H1 (cell line): ENCODE data around the gene NUP210L. TPM values are rescaled to one million over a fixed set of nuclear protein-coding genes. Genes with fewer than 3 reads are reported as not detected.

Experiments used
- CTCF ChIA-PET: fragments of 300-600 bp; sonication (Branson Sonifier 250); formaldehyde crosslinking; loops from one replicate; lab custom pipeline; 2021; ENCODE audit not compliant: partially characterized antibody; lab: Charles Lee
- POLR2A ChIA-PET: fragments of 300-600 bp; sonication (Branson Sonifier 250); formaldehyde crosslinking; loops from one replicate; lab custom pipeline; 2021; ENCODE audit warnings: inconsistent platforms; ENCODE audit not compliant: partially characterized antibody; lab: Charles Lee
- DNase-seq, 2 experiments: peaks; one replicate each; pipeline versions ENCODE4 v3.0.0 to v3.0.0-alpha.2; 2010 to 2022; ENCODE audit warnings: low spot score in 2 of 2, low read depth in 1 of 2, mixed read lengths in 1 of 2
- FAIRE-seq: peaks from 2 replicates; lab custom pipeline; 2011; peaks lifted over from hg19 to GRCh38; lab: Jason Lieb, UNC
- H2AFZ ChIP-seq: 2 replicates; pipeline ENCODE4 v1.8.1; 2012; ENCODE audit warnings: low read length, inconsistent platforms
- H2AK5ac ChIP-seq: 2 replicates; pipeline ENCODE4 v1.6.1; 2013; ENCODE audit warnings: low read depth, low read length
- H2BK120ac ChIP-seq: replicated peaks from 2 replicates; pipeline ENCODE3; 2013; ENCODE audit warnings: low read depth, low read length, inconsistent platforms
- H2BK12ac ChIP-seq: 2 replicates; pipeline ENCODE4 v1.6.1; 2013; ENCODE audit warnings: low read depth, low read length
- H2BK15ac ChIP-seq: 2 replicates; pipeline ENCODE4 v1.6.1; 2013; ENCODE audit warnings: low read length
- H2BK20ac ChIP-seq: 2 replicates; pipeline ENCODE4 v1.6.1; 2013; ENCODE audit warnings: low read length
- H2BK5ac ChIP-seq: 2 replicates; pipeline ENCODE4 v1.6.1; 2013; ENCODE audit warnings: low read depth, low read length
- H3K14ac ChIP-seq: 2 replicates; pipeline ENCODE4 v1.6.1; 2013; ENCODE audit warnings: inconsistent platforms; ENCODE audit not compliant: insufficient read length
- H3K18ac ChIP-seq: 2 replicates; pipeline ENCODE4 v1.6.1; 2013; ENCODE audit warnings: low read length; ENCODE audit errors: extremely low read depth
- H3K23ac ChIP-seq: 2 replicates; pipeline ENCODE4 v1.6.1; 2013; ENCODE audit warnings: inconsistent platforms; ENCODE audit not compliant: insufficient read length
- H3K23me2 ChIP-seq: 2 replicates; pipeline ENCODE4 v1.6.1; 2013; ENCODE audit warnings: low read depth, low read length
- H3K27ac ChIP-seq: 2 replicates; pipeline ENCODE4 v1.6.1; 2011; ENCODE audit warnings: low read depth, low read length, inconsistent platforms
- H3K27me3 ChIP-seq, 4 experiments: replicated peaks in 1 of 4; 1 replicate in 1 of 4; 2 replicates in 3 of 4; pipeline versions ENCODE4 v1.6.1 to v1.8.1; 2011 to 2013; ENCODE audit warnings: low read length in 3 of 4, mild to moderate bottlenecking in 3 of 4, inconsistent platforms in 2 of 4, mixed read lengths in 2 of 4, moderate library complexity in 1 of 4; ENCODE audit not compliant: control insufficient read depth in 3 of 4, insufficient read depth in 3 of 4; ENCODE audit errors: extremely low read depth in 1 of 4
- H3K36me3 ChIP-seq, 4 experiments: 2 replicates each; pipeline versions ENCODE4 v1.6.1 to v1.8.1; 2011 to 2013; ENCODE audit warnings: mild to moderate bottlenecking in 4 of 4, low read length in 3 of 4, moderate library complexity in 2 of 4, control low read depth in 1 of 4, inconsistent platforms in 1 of 4; ENCODE audit not compliant: insufficient read depth in 4 of 4, control insufficient read depth in 2 of 4
- H3K4ac ChIP-seq: replicated peaks from 2 replicates; pipeline ENCODE3; 2013; ENCODE audit warnings: low read length, low read depth, mixed read lengths, inconsistent platforms; ENCODE audit not compliant: insufficient read length
- H3K4me1 ChIP-seq, 4 experiments: replicated peaks in 1 of 4; 1 replicate in 1 of 4; 2 replicates in 3 of 4; pipeline versions ENCODE4 v1.6.1 to v1.8.1; 2011 to 2013; ENCODE audit warnings: low read length in 3 of 4, inconsistent platforms in 2 of 4, mixed read lengths in 1 of 4; ENCODE audit not compliant: insufficient read depth in 4 of 4, control insufficient read depth in 3 of 4
- H3K4me2 ChIP-seq, 2 experiments: 2 replicates each; pipeline versions ENCODE4 v1.6.1 to v1.8.1; 2011 to 2013; ENCODE audit warnings: low read depth in 2 of 2, low read length in 2 of 2, control low read depth in 1 of 2, inconsistent platforms in 1 of 2, mild to moderate bottlenecking in 1 of 2; ENCODE audit not compliant: insufficient read depth in 1 of 2
- H3K4me3 ChIP-seq, 4 experiments: fragments of 200-600, 300-600 bp in 1 of 4; sonication (generic), shearing (Covaris generic), sonication (Bioruptor Twin) in 1 of 4; 2 replicates each; pipeline versions ENCODE4 v1.5.1 to v1.8.1; 2011 to 2016; ENCODE audit warnings: low read length in 4 of 4, low read depth in 3 of 4, control low read depth in 2 of 4, inconsistent platforms in 2 of 4, mild to moderate bottlenecking in 2 of 4, mixed read lengths in 1 of 4, moderate library complexity in 1 of 4; ENCODE audit not compliant: insufficient read depth in 2 of 4; ENCODE audit errors: extremely low read depth in 1 of 4
- H3K56ac ChIP-seq: replicated peaks from 2 replicates; pipeline ENCODE3; 2013; ENCODE audit warnings: low read depth, mild to moderate bottlenecking, mixed read lengths, low read length, inconsistent platforms; ENCODE audit not compliant: insufficient read length
- H3K79me1 ChIP-seq: 2 replicates; pipeline ENCODE4 v1.6.1; 2013; ENCODE audit warnings: low read depth, low read length, control low read depth
- H3K79me2 ChIP-seq, 2 experiments: 2 replicates each; pipeline versions ENCODE4 v1.6.1 to v1.8.1; 2012 to 2013; ENCODE audit warnings: low read length in 2 of 2, mild to moderate bottlenecking in 2 of 2, inconsistent platforms in 1 of 2; ENCODE audit not compliant: insufficient read depth in 2 of 2, control insufficient read depth in 1 of 2
- H3K9ac ChIP-seq, 4 experiments: replicated peaks in 1 of 4; 1 replicate in 1 of 4; 2 replicates in 3 of 4; pipeline versions ENCODE4 v1.6.1 to v1.8.1; 2011 to 2013; ENCODE audit warnings: low read depth in 3 of 4, low read length in 3 of 4, control low read depth in 2 of 4, mild to moderate bottlenecking in 2 of 4, moderate library complexity in 2 of 4, inconsistent platforms in 1 of 4; ENCODE audit errors: extremely low read depth in 1 of 4
- H3K9me3 ChIP-seq, 2 experiments: 2 replicates each; pipeline versions ENCODE4 v1.6.1 to v1.8.1; 2012 to 2013; ENCODE audit warnings: mild to moderate bottlenecking in 2 of 2, moderate library complexity in 2 of 2, control low read depth in 1 of 2, inconsistent platforms in 1 of 2, low read depth in 1 of 2, low read length in 1 of 2, mixed read lengths in 1 of 2; ENCODE audit not compliant: insufficient read depth in 2 of 2
- H4K20me1 ChIP-seq, 2 experiments: replicated peaks in 1 of 2; 2 replicates each; pipeline versions ENCODE3 to v1.8.1; 2011 to 2013; ENCODE audit warnings: inconsistent platforms in 2 of 2, low read length in 2 of 2, mild to moderate bottlenecking in 1 of 2; ENCODE audit not compliant: insufficient read depth in 2 of 2, control insufficient read depth in 1 of 2
- H4K5ac ChIP-seq: 2 replicates; pipeline ENCODE4 v1.6.1; 2013; ENCODE audit warnings: low read length, low read depth, mixed read lengths, inconsistent platforms; ENCODE audit not compliant: insufficient read length
- H4K8ac ChIP-seq: 2 replicates; pipeline ENCODE4 v1.8.0; 2013; ENCODE audit warnings: mild to moderate bottlenecking, moderate library complexity, low read length, inconsistent platforms; ENCODE audit not compliant: insufficient read depth; ENCODE audit errors: extremely low read depth
- H4K91ac ChIP-seq: replicated peaks from 2 replicates; pipeline ENCODE3; 2013; ENCODE audit warnings: low read length, mixed read lengths, inconsistent platforms; ENCODE audit not compliant: insufficient read length
- ATF3 ChIP-seq: IDR thresholded peaks from 2 replicates; pipeline ENCODE4 v1.6.1; 2011; ENCODE audit warnings: low read depth, mild to moderate bottlenecking, low read length; ENCODE audit not compliant: insufficient read depth
- CBX5 ChIP-seq: fragments of 300-800, 300-1000 bp; sonication (generic); IDR thresholded peaks from 2 replicates; pipeline ENCODE4 v1.7.1; 2016; ENCODE audit warnings: antibody characterized with exemption, low read length, low read depth
- TAF1 ChIP-seq: IDR thresholded peaks from 2 replicates; pipeline ENCODE4 v1.6.1; 2011; ENCODE audit warnings: mild to moderate bottlenecking, low read depth, low read length
- WGBS, 2 experiments: shearing (Covaris generic) in 1 of 2; methylation state at CpG; one replicate each; pipeline versions ENCODE4 v1.1.6 to v1.1.7; 2013 to 2015; ENCODE audit warnings: low lambda C conversion rate in 2 of 2, mixed read lengths in 2 of 2, inconsistent platforms in 1 of 2, low coverage in 1 of 2, missing lambda C conversion rate in 1 of 2; ENCODE audit not compliant: insufficient replicate concordance in 2 of 2, insufficient coverage in 1 of 2, insufficient read length in 1 of 2; ENCODE audit errors: extremely low coverage in 1 of 2, missing lambda C conversion rate in 1 of 2; 5-methylcytosine and 5-hydroxymethylcytosine counted together
- polyA plus RNA-seq, 7 experiments: library from polyadenylated mRNA; depleted of rRNA in 3 of 7; stranded (reverse) in 5 of 7; unstranded in 2 of 7; fragments of >200 nt in 5 of 7; fragments of 200-250 nt in 2 of 7; gene quantifications; 1 replicate in 5 of 7; 2 replicates in 1 of 7; 4 replicates in 1 of 7; pipeline versions ENCODE4 v1.2.1 to v1.2.3, GENCODE V29; 2011 to 2013; ENCODE audit warnings: missing spikeins in 2 of 7, mixed read lengths in 2 of 7
- total RNA-seq: library from RNA; stranded (reverse); fragmentation: NEBNext Ultra II Directional; extraction: Animal tissue kit (Norgen Biotek cat#: 25700); gene quantifications from 2 replicates; pipeline ENCODE4 v1.2.1, GENCODE V29; 2021

The NUP210L gene
- total and polyA plus RNA-seq, 2 of the 8 experiments (the other 6 are each of a cell fraction or from before 2014, with no cell fraction given), result not detected

GRCh38 chr1:154095456-154096060 lies 59.3 kb downstream of the NUP210L start:
- no peak overlapping the region for H4K5ac ChIP-seq
- no peak overlapping the region for H3K23ac ChIP-seq
- no peak overlapping the region for H2AK5ac ChIP-seq
- no peaks in the 10 kb centered on the region for H3K4me1 ChIP-seq
- no peaks in the 10 kb centered on the region for H4K20me1 ChIP-seq
- no peak overlapping the region for H3K4ac ChIP-seq
- no peaks in the 10 kb centered on the region for H3K79me2 ChIP-seq
- DNase-seq, result no peak
- TF ChIP-seq CBX5, result no peak
- no peak for TF ChIP-seq TAF1
- TF ChIP-seq ATF3, result no peak
- no peak overlapping the region for H2BK20ac ChIP-seq
- H3K14ac ChIP-seq, result no peak overlapping the region
- POLR2A ChIA-PET, result no interaction called here
- no peak overlapping the region for H3K9ac ChIP-seq
- no peak overlapping the region for H3K18ac ChIP-seq
- H2BK12ac ChIP-seq, result no peak overlapping the region
- CTCF ChIA-PET, result no interaction called here
- H2BK120ac ChIP-seq, result no peak overlapping the region
- no peaks in the 10 kb centered on the region for H3K36me3 ChIP-seq
- no peaks in the 10 kb centered on the region for H3K9me3 ChIP-seq
- H3K79me1 ChIP-seq, result no peaks in the 10 kb centered on the region
- no peak overlapping the region for H3K56ac ChIP-seq
- no peak overlapping the region for H4K8ac ChIP-seq
- no peak overlapping the region for H3K4me2 ChIP-seq
- no peaks in the 10 kb centered on the region for H3K27me3 ChIP-seq
- H3K27ac ChIP-seq, result no peak overlapping the region
- FAIRE-seq, result no peak
- no peak overlapping the region for H2BK5ac ChIP-seq
- no peak overlapping the region for H2AFZ ChIP-seq
- H3K4me3 ChIP-seq, result no peak overlapping the region
- WGBS, 2 experiments, result 48% methylated on average over 2 of the region's 2 CpGs; no CpG with 5 or more reads in 1 of the 2 experiments
- H4K91ac ChIP-seq, result no peak overlapping the region
- H3K23me2 ChIP-seq, result no peaks in the 10 kb centered on the region
- no peak overlapping the region for H2BK15ac ChIP-seq
